Ovary (tissue), 9 donors: ENCODE results near the gene TOP1. TPM values are rescaled to one million over a fixed set of nuclear protein-coding genes. Genes with fewer than 3 reads are reported as not detected.

Experiments
- DNase-seq, 5 donors: peaks; one replicate each; pipeline ENCODE4 v3.0.0-alpha.2; 2019 to 2020
- H3K27ac ChIP-seq, 2 donors: fragments of 200-600 bp; one replicate each; pipeline versions ENCODE4 v1.5.1 to v1.8.0; 2019 to 2022
- H3K27me3 ChIP-seq: fragments of 200-600 bp; one replicate; pipeline ENCODE4 v1.8.0; 2022
- H3K36me3 ChIP-seq: fragments of 200-600 bp; sonication (generic); one replicate; pipeline ENCODE4 v1.5.1; 2019
- H3K4me1 ChIP-seq: one replicate; pipeline ENCODE4 v1.8.1; 2013; ENCODE audit warnings: mild to moderate bottlenecking, moderate library complexity; ENCODE audit not compliant: insufficient read depth
- H3K4me3 ChIP-seq: fragments of 200-600 bp; sonication (generic); one replicate; pipeline ENCODE4 v1.5.1; 2017
- H3K9me3 ChIP-seq, 2 donors: fragments of 200-600 bp in 1 of 2; sonication (generic) in 1 of 2; one replicate each; pipeline versions ENCODE4 v1.5.1 to v1.8.1; 2013 to 2019; ENCODE audit warnings: mild to moderate bottlenecking in 1 of 2, moderate library complexity in 1 of 2
- EP300 ChIP-seq: sonication (generic); formaldehyde crosslinking; IDR thresholded peaks from one replicate; pipeline ENCODE4 v1.6.1; 2017; ENCODE audit warnings: antibody characterized with exemption
- POLR2A ChIP-seq: fragments of 450-650 bp; IDR thresholded peaks from one replicate; pipeline ENCODE4 v1.6.1; 2017; ENCODE audit warnings: antibody characterized with exemption, mild to moderate bottlenecking, moderate library complexity
- WGBS, 3 donors: extraction: QIAGEN DNeasy Blood & Tissue Kit in 1 of 3; methylation state at CpG; one replicate each; pipeline versions ENCODE4 v1.1.5 to v1.1.7; 2013 to 2017; 5-methylcytosine and 5-hydroxymethylcytosine counted together
- intact Hi-C, 4 donors: fragments of 100-400 bp; cut with DNase I; formaldehyde crosslinking; loops; one replicate each; pipeline versions ENCODE4 v1.11.0 to v1.15.1; 2022 to 2023
- polyA plus RNA-seq, 2 donors: library from polyadenylated mRNA; stranded (reverse); fragments of 200-250 nt in 1 of 2; fragments of 350-450 nt in 1 of 2; fragmentation: Illumina TruSeq in 1 of 2; extraction: RNeasy Lipid Tissue Mini Kit (QIAGEN cat#74804) in 1 of 2; gene quantifications; one replicate each; pipeline ENCODE4 v1.2.3, GENCODE V29; 2013 to 2014
- total RNA-seq, 7 donors: library from RNA; depleted of rRNA in 2 of 7; stranded (reverse); fragments of >200 nt in 2 of 7; fragmentation: NEBNext Ultra II Directional in 3 of 7; extraction: Animal tissue kit (Norgen Biotek cat#: 25700) in 3 of 7; gene quantifications; one replicate each; pipeline versions ENCODE4 v1.1.0 to v1.2.4, GENCODE V29; 2016 to 2023
- TF ChIP-seq, protein P1 (sequence below), 3 donors: fragments of 450-650 bp in 2 of 3; fragments of 200-600 bp in 1 of 3; IDR thresholded peaks; one replicate each; pipeline versions ENCODE4 v1.5.1 to v1.8.0; 2016 to 2022; ENCODE audit warnings: antibody characterized with exemption in 3 of 3, mild to moderate bottlenecking in 1 of 3
- donor health status: DM: no; HTN: no; CAD: no; lungs with moderate emphysema.
- donor health status: DM: no; HTN: no; CAD: no.
- donor health status: Bipolar disorder and iron deficiency.
- donor health status: DM: yes; HTN: yes; CAD: no.
- donor health status: DM: no; HTN: no; CAD: no.
- donor health status: DM: yes; HTN: yes; CAD: no.

The TOP1 gene
- total and polyA plus RNA-seq, 9 donors = 20.9 to 48.4 (median 35.6) TPM

DNA sequence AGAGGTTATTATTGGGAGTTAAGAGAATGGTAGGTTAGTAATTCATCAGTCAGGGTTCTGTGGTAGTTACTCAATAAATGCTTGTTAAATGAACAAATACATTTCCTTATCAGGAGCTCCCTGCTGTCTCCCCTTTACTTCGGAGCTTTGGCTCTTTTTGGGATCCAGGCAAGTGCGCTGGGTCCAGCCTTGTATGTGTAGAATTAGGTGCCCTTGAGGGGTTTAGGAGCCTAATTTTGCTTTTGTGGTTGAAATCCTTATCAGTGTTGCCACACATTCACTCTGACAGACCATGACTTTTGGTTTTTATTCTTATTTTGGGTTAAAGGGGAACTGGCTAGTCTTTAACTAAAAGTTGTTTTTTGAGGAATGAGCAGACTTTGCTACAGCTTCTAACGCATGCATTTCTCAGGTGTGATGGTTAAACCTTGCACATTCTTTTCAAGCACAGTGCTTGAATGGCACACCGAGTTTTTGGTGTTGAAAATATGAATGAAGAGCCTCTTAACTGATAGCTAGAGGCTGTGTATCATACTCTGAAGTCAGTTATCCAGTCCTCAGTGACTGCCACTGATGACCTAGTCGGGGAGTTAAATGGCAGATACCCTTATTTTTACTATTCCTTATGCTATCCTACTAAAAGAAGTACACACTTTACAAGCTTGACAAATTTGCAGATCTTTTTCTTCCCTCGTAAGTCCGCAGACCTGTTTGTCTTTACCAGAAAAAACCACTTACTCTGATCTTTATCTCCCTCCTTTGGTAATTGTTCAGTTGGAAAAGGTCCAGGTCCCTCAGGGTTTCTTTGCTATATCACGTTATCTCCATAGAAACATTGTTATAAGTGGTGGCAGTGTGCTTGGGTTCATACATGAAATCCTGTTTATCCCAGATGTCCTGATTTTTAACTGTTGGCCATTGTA is 58.0 kb downstream of the TOP1 start:
- Histone ChIP-seq H3K36me3 (no peaks in the 10 kb centered on the region), H3K27ac (no peak overlapping the region), H3K4me1 (no peaks in the 10 kb centered on the region), H3K27me3 (no peaks in the 10 kb centered on the region), H3K9me3 (no peaks in the 10 kb centered on the region), H3K4me3 (no peak overlapping the region)
- intact Hi-C loops = loop anchor here in 1 of 4 donors (5.0 kb wide), 1 partner anchor 94 kb away; no protein-coding TSS in a partner anchor
- WGBS, 3 donors = 82 to 89% (median 86%) methylated on average over 8 of the region's 8 CpGs
- DNase-seq = no peak
- TF ChIP-seq POLR2A (no peak), EP300 (no peak)
- TF ChIP-seq, protein P1, sequence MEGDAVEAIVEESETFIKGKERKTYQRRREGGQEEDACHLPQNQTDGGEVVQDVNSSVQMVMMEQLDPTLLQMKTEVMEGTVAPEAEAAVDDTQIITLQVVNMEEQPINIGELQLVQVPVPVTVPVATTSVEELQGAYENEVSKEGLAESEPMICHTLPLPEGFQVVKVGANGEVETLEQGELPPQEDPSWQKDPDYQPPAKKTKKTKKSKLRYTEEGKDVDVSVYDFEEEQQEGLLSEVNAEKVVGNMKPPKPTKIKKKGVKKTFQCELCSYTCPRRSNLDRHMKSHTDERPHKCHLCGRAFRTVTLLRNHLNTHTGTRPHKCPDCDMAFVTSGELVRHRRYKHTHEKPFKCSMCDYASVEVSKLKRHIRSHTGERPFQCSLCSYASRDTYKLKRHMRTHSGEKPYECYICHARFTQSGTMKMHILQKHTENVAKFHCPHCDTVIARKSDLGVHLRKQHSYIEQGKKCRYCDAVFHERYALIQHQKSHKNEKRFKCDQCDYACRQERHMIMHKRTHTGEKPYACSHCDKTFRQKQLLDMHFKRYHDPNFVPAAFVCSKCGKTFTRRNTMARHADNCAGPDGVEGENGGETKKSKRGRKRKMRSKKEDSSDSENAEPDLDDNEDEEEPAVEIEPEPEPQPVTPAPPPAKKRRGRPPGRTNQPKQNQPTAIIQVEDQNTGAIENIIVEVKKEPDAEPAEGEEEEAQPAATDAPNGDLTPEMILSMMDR (IDR thresholded peaks at IDR 0.05) = no peak

DNA sequence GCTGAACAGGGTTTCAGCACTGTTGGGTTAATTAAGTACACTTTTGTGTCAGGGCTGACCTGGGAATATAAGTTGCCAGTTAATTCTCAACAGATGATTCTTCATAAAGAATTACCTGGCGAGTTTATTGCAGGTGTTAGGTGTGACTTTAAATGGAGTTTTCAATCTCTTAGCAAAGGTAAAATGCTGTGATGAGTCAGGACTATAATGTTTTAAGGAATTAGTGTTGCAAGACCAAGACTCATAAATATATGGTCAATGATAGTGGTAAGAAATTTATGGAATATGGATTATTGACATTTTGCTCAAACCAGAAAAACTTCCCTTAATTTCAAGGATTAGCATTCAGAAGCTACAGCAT is 58.7 kb downstream of the TOP1 start:
- intact Hi-C loops = loop anchor here in 1 of 4 donors (5.0 kb wide), 1 partner anchor 95 kb away; no protein-coding TSS in a partner anchor
- H3K27me3 ChIP-seq = no peaks in the 10 kb centered on the region
- no peak overlapping the region for H3K4me3 ChIP-seq
- no peaks in the 10 kb centered on the region for H3K36me3 ChIP-seq
- H3K4me1 ChIP-seq = no peaks in the 10 kb centered on the region
- H3K27ac ChIP-seq = no peak overlapping the region
- WGBS, 3 donors = 93 to 100% (median 98%) methylated on average over 1 of the region's 1 CpG
- no peak for TF ChIP-seq POLR2A
- TF ChIP-seq, protein P1 (IDR thresholded peaks at IDR 0.05) = no peak
- TF ChIP-seq EP300 = no peak
- H3K9me3 ChIP-seq = no peaks in the 10 kb centered on the region
- no peak for DNase-seq

DNA sequence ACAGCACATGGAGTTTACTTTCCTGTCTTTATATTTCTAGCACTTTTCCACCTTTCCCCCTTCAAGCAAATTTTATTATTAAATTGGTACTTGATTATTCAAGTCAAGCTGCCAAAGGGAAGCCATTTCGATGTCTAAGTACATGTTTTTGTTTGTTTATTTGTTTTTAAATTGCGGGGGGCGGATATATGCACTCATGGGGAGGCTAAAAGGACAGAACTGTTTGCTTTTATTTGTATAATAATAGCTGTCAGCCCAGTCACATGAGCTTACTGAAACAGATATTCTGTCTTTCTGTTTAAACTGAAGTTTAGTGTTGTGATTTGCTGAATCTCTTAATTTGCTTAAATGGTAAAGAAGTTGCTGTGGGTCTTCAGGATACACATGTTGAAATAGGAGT is 59.2 kb downstream of the TOP1 start:
- 88 to 90% (median 89%) methylated on average over 3 of the region's 3 CpGs for WGBS, 3 donors
- Histone ChIP-seq H3K4me1 (no peaks in the 10 kb centered on the region), H3K27me3 (no peaks in the 10 kb centered on the region), H3K36me3 (no peaks in the 10 kb centered on the region), H3K27ac (no peak overlapping the region), H3K4me3 (no peak overlapping the region), H3K9me3 (no peaks in the 10 kb centered on the region)
- DNase-seq = no peak
- intact Hi-C loops = loop anchor here in 1 of 4 donors (5.0 kb wide), 1 partner anchor 95 kb away; no protein-coding TSS in a partner anchor
- TF ChIP-seq POLR2A (no peak), EP300 (no peak)
- TF ChIP-seq, protein P1 (IDR thresholded peaks at IDR 0.05) = no peak

DNA sequence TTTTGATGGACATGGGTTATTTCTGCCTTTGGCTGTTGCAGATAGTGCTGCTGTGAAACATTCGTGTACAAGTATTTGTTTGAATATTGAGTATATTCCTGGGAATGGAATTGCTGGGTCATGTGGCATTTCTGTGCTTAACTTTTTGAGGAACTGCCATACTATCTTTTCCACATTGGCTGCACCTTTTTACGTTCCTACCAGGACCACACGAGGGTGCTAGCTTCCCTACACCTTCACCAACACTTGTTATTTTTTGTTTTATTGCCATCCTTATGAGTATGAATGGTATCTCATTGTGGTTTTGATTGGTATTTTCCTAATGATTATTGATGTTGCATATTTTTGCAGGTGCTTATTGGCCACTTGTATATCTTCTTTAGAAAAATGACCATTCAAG is 60.9 kb downstream of the TOP1 start:
- Histone ChIP-seq H3K4me1 (no peaks in the 10 kb centered on the region), H3K27ac (no peak overlapping the region), H3K4me3 (no peak overlapping the region), H3K27me3 (no peaks in the 10 kb centered on the region), H3K9me3 (no peaks in the 10 kb centered on the region), H3K36me3 (no peaks in the 10 kb centered on the region)
- 87 to 92% (median 90%) methylated on average over 3 of the region's 3 CpGs for WGBS, 3 donors
- no peak for DNase-seq
- intact Hi-C loops = loop anchor here in 1 of 4 donors (5.0 kb wide), 1 partner anchor 97 kb away; no protein-coding TSS in a partner anchor
- TF ChIP-seq, protein P1 (IDR thresholded peaks at IDR 0.05) = no peak
- TF ChIP-seq POLR2A (no peak), EP300 (no peak)
